B cell (primary cell): ENCODE data around the gene NUMB. TPM values are rescaled to one million over a fixed set of nuclear protein-coding genes. Genes with fewer than 3 reads are reported as not detected.

Experiments used
- ATAC-seq: fragments of 200-7000 bp; cut with Tn5 transposase; one replicate; pipeline ENCODE4 v1.10.0; 2021; ENCODE audit warnings: low read depth, mild to moderate bottlenecking, moderate number of reproducible peaks, moderate library complexity
- CTCF ChIA-PET: fragments of 350-600 bp; sonication (Branson Sonifier 250); formaldehyde crosslinking; loops from one replicate; lab custom pipeline; 2021; ENCODE audit warnings: antibody characterized with exemption, inconsistent platforms; lab: Charles Lee
- POLR2A ChIA-PET: fragments of 350-600 bp; sonication (Branson Sonifier 250); formaldehyde crosslinking; loops from one replicate; lab custom pipeline; 2021; ENCODE audit warnings: antibody characterized with exemption; lab: Charles Lee
- DNase-seq: peaks from one replicate; pipeline ENCODE4 v3.0.0; 2013
- H2AFZ ChIP-seq: 2 replicates; pipeline ENCODE4 v1.6.1; 2012; ENCODE audit warnings: mild to moderate bottlenecking, low read depth, low read length; ENCODE audit not compliant: insufficient read depth, poor library complexity, severe bottlenecking
- H3K27ac ChIP-seq, 2 donors: 1 replicate in 1 of 2; 2 replicates in 1 of 2; pipeline ENCODE4 v1.5.1; 2012 to 2013; ENCODE audit warnings: low read length in 2 of 2, mild to moderate bottlenecking in 2 of 2, moderate library complexity in 1 of 2
- H3K27me3 ChIP-seq, 4 experiments: fragments of 200-600 bp in 1 of 4; sonication (generic) in 1 of 4; replicated peaks in 1 of 4; 1 replicate in 2 of 4; 2 replicates in 2 of 4; pipeline versions ENCODE4 v1.6.1 to v1.7.0; 2013 to 2016; ENCODE audit warnings: low read length in 3 of 4, mild to moderate bottlenecking in 2 of 4, mixed read lengths in 1 of 4, moderate library complexity in 1 of 4; ENCODE audit not compliant: insufficient read depth in 4 of 4, control insufficient read depth in 3 of 4; ENCODE audit errors: control extremely low read depth in 1 of 4
- H3K36me3 ChIP-seq, 2 experiments: replicated peaks in 1 of 2; 1 replicate in 1 of 2; 2 replicates in 1 of 2; pipeline versions ENCODE4 v1.6.1 to v1.7.1; 2013; ENCODE audit warnings: low read length in 1 of 2; ENCODE audit not compliant: insufficient read depth in 2 of 2, control insufficient read depth in 1 of 2; ENCODE audit errors: control extremely low read depth in 1 of 2, extremely low read depth in 1 of 2
- H3K4me1 ChIP-seq, 2 donors: fragments of 200-600 bp in 1 of 2; sonication (generic) in 1 of 2; 1 replicate in 1 of 2; 2 replicates in 1 of 2; pipeline versions ENCODE4 v1.5.1 to v1.6.1; 2013 to 2017; ENCODE audit warnings: low read length in 2 of 2; ENCODE audit not compliant: control insufficient read depth in 2 of 2, insufficient read depth in 2 of 2
- H3K4me2 ChIP-seq: replicated peaks from 2 replicates; pipeline ENCODE3; 2012; ENCODE audit warnings: mild to moderate bottlenecking, low read depth, low read length; ENCODE audit not compliant: poor library complexity, severe bottlenecking
- H3K4me3 ChIP-seq, 5 experiments: fragments of 200-600 bp in 1 of 5; sonication (generic) in 1 of 5; 1 replicate in 3 of 5; 2 replicates in 2 of 5; pipeline versions ENCODE4 v1.5.1 to v1.7.0; 2011 to 2016; ENCODE audit warnings: low read length in 4 of 5, mild to moderate bottlenecking in 4 of 5, low read depth in 2 of 5, control low read depth in 1 of 5, moderate library complexity in 1 of 5; ENCODE audit not compliant: insufficient read depth in 1 of 5; ENCODE audit errors: control extremely low read depth in 1 of 5, extremely low read depth in 1 of 5
- H3K79me2 ChIP-seq: fragments of 200-600 bp; sonication (generic); one replicate; pipeline ENCODE4 v1.6.0; 2016; ENCODE audit warnings: low read length; ENCODE audit not compliant: control insufficient read depth, insufficient read depth
- H3K9ac ChIP-seq: fragments of 200-600 bp; sonication (generic); 2 replicates; pipeline ENCODE4 v1.6.1; 2017; ENCODE audit warnings: mild to moderate bottlenecking, low read length, moderate library complexity
- H3K9me3 ChIP-seq, 3 donors: one replicate each; pipeline versions ENCODE4 v1.6.1 to v1.7.1; 2013; ENCODE audit warnings: low read length in 2 of 3; ENCODE audit not compliant: control insufficient read depth in 2 of 3, insufficient read depth in 1 of 3; ENCODE audit errors: control extremely low read depth in 1 of 3
- H4K20me1 ChIP-seq: 2 replicates; pipeline ENCODE4 v1.6.0; 2012; ENCODE audit warnings: mild to moderate bottlenecking, low read length; ENCODE audit not compliant: insufficient read depth, control insufficient read depth, poor library complexity, severe bottlenecking
- H3K27ac Mint-ChIP-seq: one replicate; pipeline ENCODE4 v1.8.0; 2021; ENCODE audit warnings: mixed read lengths
- H3K27me3 Mint-ChIP-seq: one replicate; pipeline ENCODE4 v1.8.0; 2021; ENCODE audit warnings: mixed read lengths
- H3K4me1 Mint-ChIP-seq: one replicate; pipeline ENCODE4 v1.8.0; 2021; ENCODE audit warnings: mixed read lengths
- H3K4me3 Mint-ChIP-seq: one replicate; pipeline ENCODE4 v1.8.0; 2021; ENCODE audit warnings: mixed read lengths
- H3K9me3 Mint-ChIP-seq: one replicate; pipeline ENCODE4 v1.8.0; 2022; ENCODE audit warnings: mixed read lengths; ENCODE audit not compliant: insufficient read depth
- CTCF ChIP-seq: fragments of 200-600 bp; IDR thresholded peaks from one replicate; pipeline ENCODE4 v1.8.0; 2022; ENCODE audit warnings: antibody characterized with exemption, mild to moderate bottlenecking
- EZH2 ChIP-seq: IDR thresholded peaks from 2 replicates; pipeline ENCODE4 v1.6.1; 2012; ENCODE audit warnings: borderline replicate concordance, low read depth, mild to moderate bottlenecking, moderate library complexity, low read length; ENCODE audit not compliant: insufficient read depth, poor library complexity, severe bottlenecking
- WGBS: methylation state at CpG from one replicate; pipeline ENCODE4 v1.1.5; 2013; ENCODE audit warnings: missing lambda C conversion rate; ENCODE audit not compliant: insufficient coverage; 5-methylcytosine and 5-hydroxymethylcytosine counted together
- intact Hi-C: fragments of 100-400 bp; cut with micrococcal nuclease; formaldehyde crosslinking; loops from one replicate; pipeline ENCODE4 v1.10.0; 2022
- polyA plus RNA-seq: library from polyadenylated mRNA; depleted of rRNA; stranded (reverse); fragments of >200 nt; gene quantifications from 2 replicates; pipeline ENCODE4 v1.2.3, GENCODE V29; 2012
- total RNA-seq, 2 donors: library from RNA; stranded (reverse); fragments of 120-200 nt in 1 of 2; gene quantifications; 1 replicate in 1 of 2; 2 replicates in 1 of 2; pipeline versions ENCODE4 v1.2.3 to v1.2.4, GENCODE V29; 2013 to 2022

NUMB gene
- total and polyA plus RNA-seq, 2 donors (not counting 1 experiment from before 2014, with no cell fraction given): 63.4 to 102 TPM

- Mint-ChIP-seq H3K9me3 (no peaks in the 10 kb centered on the region), H3K4me1 (peaks cover 48% of the 10 kb centered on the region), H3K27me3 (no peaks in the 10 kb centered on the region), H3K27ac (no peak overlapping the region), H3K4me3 (no peak overlapping the region)
- Histone ChIP-seq H3K79me2 (peaks cover 73% of the 10 kb centered on the region), H3K36me3 (no peaks in the 10 kb centered on the region), H3K4me1 (peaks cover 6 to 19% of the 10 kb centered on the region in 2 donors), H4K20me1 (no peaks in the 10 kb centered on the region), H3K9me3 (no peaks in the 10 kb centered on the region), H3K9ac (no peak overlapping the region), H3K27ac (no peak overlapping the region), H2AFZ (no peak overlapping the region), H3K27me3 (no peaks in the 10 kb centered on the region), H3K4me3 (no peak overlapping the region), H3K4me2 (no peak overlapping the region)
- 100% methylated on average over 1 of the region's 1 CpG for whole genome bisulfite sequencing
- DNase-seq: no peak
- intact Hi-C loops: no loop called here
- POLR2A ChIA-PET: no interaction called here
- CTCF ChIA-PET: interaction anchor here (0.7 to 2.8 kb wide), 2 partner anchors 99 to 191 kb away, joined by 7 to 11 read pairs; no protein-coding TSS in a partner anchor
- no peak for TF ChIP-seq EZH2
- no peak for TF ChIP-seq CTCF
- no peak for ATAC-seq
Measured at GRCh38 chr14:73394317-73394716, 64.0 kb downstream of the NUMB start.

- Mint-ChIP-seq H3K4me1 (peaks cover 45% of the 10 kb centered on the region), H3K27ac (no peak overlapping the region), H3K9me3 (no peaks in the 10 kb centered on the region), H3K4me3 (no peak overlapping the region), H3K27me3 (no peaks in the 10 kb centered on the region)
- Histone ChIP-seq H3K36me3 (no peaks in the 10 kb centered on the region), H3K27ac (no peak overlapping the region), H2AFZ (no peak overlapping the region), H3K27me3 (no peaks in the 10 kb centered on the region), H3K79me2 (peaks cover 71% of the 10 kb centered on the region), H3K4me3 (no peak overlapping the region), H4K20me1 (no peaks in the 10 kb centered on the region), H3K4me2 (no peak overlapping the region), H3K9ac (no peak overlapping the region), H3K4me1 (peaks cover 6 to 16% of the 10 kb centered on the region in 2 donors), H3K9me3 (peaks cover 0 to 8% (median 0%) of the 10 kb centered on the region in 3 donors)
- DNase-seq (no peak), ATAC-seq (no peak)
- intact Hi-C loops: no loop called here
- TF ChIP-seq CTCF (no peak), EZH2 (no peak)
- ChIA-PET CTCF (no interaction called here), POLR2A (no interaction called here)
Measured at GRCh38 chr14:73393375-73393774, 65.0 kb downstream of the NUMB start.
